ENCODE data around the gene SIM2. TPM values are rescaled to one million over a fixed set of nuclear protein-coding genes. Genes with fewer than 3 reads are reported as not detected.

SIM2 gene
- total RNA-seq, 1 donor from 2014 or later = not detected

GRCh38 chr21:36725793-36726386 is 27.0 kb downstream of the SIM2 start:
- intact Hi-C loops (cut with DNase I) = no loop called here
- no peak for ATAC-seq
- DNase-seq (ENCODE audit: missing footprints) = no peak

DNA sequence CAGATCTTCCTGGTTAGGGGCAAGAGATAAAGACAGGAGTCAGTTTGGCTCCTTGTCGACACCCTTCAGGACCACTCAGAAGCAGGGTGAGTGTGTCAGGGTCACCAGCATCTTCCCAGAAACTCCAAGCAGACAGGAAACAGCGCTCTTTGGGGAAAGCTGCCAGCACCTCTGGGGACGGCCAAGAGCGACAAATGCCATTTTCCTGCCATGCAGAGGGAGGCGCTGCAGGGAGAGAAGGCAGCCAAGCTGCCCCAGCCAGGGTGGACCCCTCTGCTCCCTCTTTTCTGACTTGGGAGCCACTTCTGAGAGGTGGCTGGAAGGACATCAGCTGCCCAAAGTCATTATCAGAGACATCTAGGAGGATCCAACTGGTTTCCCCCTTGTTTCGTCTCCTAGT is 29.0 kb downstream of the SIM2 start:
- DNase-seq (ENCODE audit: missing footprints) (no peak), ATAC-seq (no peak)
- intact Hi-C loops (cut with DNase I) = no loop called here

DNA sequence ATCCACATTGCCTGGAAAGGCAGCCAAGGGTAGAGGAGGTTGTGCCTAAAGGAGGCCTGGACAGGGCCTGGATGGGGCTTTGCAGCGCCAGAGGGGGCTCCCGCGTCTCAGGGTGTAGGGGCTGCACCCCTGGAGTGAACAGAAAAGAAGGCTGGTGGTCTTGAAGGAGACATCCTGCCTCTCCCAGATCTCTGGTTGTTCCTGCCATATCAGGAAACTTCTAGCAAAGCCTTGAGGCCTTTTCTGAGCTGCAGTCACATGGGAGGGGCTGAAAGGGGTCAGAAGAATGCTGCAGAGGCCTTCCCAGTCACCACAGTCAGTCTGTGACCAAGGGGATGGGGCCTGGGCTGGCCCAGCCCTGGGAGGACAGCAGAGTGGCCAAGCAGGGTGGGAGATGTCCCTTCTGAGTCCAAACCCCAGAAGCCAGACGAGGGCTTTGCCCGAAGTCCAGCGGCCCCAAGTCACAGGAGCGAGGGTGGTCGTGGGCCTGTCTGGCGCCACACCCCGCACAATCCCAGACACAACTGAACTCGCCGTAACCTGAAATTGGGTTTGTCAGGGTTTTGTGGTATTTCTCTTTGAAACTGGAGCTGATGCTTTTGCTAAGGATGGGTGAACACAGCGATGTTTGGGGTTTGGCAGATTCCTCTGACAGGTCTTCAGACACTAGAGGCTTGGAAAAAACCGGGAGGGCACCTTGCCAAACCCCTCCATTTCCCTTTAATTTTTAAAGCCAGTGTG is 29.6 kb downstream of the SIM2 start:
- intact Hi-C loops (cut with DNase I) = no loop called here
- ATAC-seq (no peak), DNase-seq (ENCODE audit: missing footprints) (no peak)

DNA sequence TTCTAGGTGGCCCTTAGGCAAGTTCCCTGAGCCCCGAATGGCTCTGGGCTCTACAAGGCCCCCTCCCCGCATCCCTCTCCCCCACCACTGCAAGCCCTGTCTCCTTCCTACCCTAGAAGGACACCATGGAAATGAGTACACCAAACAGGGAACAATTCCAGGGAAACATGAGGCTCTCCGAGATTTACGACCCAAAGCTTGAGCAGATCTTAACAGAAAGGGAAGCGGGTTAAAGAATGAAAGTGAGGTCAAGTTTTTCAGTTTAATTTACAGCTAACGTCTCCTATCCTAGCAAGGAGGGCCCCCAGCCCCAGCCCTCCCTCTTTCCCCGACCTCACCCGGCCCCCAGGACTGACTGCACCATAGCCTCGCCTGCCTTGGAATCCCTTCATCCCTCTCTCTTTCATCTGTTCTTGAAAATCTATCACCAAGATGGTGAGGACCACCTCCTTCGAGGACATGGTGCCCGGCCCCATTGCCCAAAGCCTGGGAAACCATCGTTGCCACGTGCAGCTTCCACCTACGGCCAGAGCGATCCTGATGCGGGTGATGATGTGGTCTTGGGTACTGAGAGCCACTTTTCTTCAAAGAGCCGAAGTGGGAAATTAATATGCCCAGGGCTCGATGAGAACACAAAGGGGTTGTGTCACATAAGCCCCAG is 30.5 kb downstream of the SIM2 start:
- DNase-seq (ENCODE audit: missing footprints) (no peak), ATAC-seq (no peak)
- intact Hi-C loops (cut with DNase I) = no loop called here

DNA sequence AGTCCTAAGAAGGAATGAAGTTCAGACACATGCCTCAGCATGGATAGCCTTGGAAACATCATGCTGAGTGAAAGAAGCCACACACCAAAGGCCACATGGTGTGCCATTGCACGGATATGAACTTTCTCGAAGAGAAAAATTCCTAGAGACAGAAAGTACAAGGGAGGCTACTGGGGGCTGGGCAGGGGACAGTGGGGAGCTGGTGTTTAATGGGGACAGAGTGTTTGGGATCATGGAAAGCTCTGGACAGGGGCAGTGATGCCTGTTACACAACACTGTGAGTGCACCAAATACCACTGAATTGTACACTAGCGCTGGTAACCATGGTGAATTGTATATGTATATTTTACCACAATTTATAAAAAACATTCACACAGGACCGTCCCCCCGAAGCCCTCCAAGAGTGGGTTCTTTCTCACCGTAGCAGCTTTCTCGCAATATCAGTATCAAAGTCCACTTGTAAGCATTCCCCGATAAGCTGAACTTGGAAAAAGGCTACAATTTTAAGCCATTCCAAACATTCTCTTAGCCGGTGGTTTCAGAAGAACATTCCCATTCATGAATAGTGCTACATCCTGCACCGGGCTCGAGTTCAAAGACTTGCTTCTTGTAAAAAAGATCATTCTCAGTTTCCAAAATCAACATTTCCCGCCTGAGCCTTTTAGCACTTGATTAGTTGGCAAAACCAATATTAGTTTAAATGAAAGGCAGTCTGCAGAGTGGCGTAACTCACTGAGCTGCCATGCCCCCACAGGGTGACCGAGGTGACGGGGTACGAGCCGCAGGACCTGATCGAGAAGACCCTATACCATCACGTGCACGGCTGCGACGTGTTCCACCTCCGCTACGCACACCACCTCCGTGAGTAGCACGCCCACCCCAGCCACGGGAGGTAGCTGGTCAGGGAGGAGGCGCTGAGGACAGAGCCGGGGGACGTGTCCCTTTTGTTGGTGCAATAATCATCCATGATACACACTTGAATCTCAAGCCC is 31.7 kb downstream of the SIM2 start:
- intact Hi-C loops (cut with DNase I) = no loop called here
- no peak for ATAC-seq
- DNase-seq (ENCODE audit: missing footprints) = no peak

- intact Hi-C loops (cut with DNase I) = no loop called here
- DNase-seq (ENCODE audit: missing footprints) (no peak), ATAC-seq (no peak)
Observed at GRCh38 chr21:36732217-36732616, 33.3 kb downstream of the SIM2 start.

DNA sequence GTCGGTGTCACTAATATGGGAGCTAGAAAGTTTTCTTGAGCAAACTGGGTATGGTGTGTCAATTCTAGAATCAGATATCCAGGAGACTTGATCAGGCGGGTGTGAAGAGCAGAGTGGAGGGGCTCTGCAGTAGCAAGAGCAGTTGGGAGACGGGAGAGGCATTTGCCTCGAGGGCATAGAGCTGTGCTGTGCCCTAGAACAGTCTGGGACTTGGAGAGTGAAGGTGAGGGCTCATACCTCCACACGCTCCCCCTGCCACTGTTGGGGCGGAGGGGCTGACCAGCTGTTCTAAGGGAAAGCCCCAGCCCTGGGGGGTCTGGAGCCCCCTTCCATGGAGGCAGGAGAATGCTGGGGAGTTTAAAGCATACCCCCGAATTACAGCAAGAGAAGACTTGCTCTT is 33.8 kb downstream of the SIM2 start:
- intact Hi-C loops (cut with DNase I) = no loop called here
- DNase-seq (ENCODE audit: missing footprints) = no peak

DNA sequence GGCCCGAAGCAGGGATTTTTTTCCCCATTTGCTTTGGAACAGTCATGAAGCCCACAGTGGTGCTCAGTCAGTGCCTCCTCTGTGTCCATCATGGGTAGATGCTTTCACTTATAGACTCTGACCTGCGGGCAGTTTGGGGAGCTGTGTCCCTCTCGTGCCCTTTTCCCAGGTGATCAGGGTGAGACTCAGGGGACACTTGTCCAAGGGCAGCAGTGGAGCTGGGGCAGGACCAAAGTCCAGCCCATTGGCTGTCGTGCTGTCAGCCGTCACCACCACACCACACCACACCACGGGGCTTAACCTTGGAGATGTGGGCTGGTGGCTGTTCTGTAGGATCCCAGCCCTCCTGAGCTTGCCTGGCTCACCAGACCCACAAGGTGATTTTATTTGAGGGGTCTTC is 34.9 kb downstream of the SIM2 start:
- intact Hi-C loops (cut with DNase I) = no loop called here

More for the DNA sequence above, 33.8 kb downstream of the SIM2 start:
- ATAC-seq = no peak

DNA sequence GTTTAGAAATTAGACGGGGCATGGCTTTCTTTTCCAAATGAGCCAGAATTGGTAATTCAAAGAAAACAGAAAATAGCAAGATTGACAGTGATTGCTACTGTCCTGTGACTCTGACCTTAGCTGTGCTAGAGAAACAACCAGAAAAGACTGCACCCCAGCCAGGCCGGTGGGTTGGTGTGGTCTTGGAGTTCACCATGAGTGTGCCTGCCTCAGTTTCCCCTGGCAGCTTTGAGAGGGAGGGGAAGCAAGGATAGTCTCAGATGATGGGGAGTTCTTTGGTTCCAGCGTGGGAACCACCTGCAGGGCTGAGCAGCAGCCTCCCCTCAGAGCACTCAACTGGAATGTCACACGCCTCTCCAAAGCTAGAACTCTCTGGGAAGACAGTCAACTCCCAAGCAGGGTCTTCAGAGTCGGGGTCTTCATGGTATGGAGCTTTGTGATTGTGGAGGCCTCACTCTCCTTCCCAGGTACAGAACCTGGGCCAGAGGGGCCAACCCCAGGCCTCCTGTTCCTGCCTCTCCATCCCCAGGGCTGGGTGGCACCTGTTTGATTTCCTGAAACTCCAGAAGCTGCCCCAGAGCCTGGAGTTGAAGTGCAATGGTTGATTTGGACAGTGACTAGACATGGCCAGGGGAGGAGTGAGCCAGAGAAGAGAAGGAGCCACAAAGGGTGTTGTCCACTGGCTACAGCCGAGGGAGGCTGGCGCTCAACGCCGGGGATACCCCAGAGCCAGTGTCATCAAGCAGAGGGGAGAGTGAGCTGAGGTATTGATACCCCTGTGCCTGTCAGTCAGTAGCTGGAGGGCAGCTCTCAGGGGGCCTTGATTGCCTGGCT is 35.7 kb downstream of the SIM2 start:
- DNase-seq (ENCODE audit: missing footprints) = no peak
- intact Hi-C loops (cut with DNase I) = no loop called here
- no peak for ATAC-seq

More for the DNA sequence above, 34.9 kb downstream of the SIM2 start:
- no peak for ATAC-seq
- DNase-seq (ENCODE audit: missing footprints) = no peak

DNA sequence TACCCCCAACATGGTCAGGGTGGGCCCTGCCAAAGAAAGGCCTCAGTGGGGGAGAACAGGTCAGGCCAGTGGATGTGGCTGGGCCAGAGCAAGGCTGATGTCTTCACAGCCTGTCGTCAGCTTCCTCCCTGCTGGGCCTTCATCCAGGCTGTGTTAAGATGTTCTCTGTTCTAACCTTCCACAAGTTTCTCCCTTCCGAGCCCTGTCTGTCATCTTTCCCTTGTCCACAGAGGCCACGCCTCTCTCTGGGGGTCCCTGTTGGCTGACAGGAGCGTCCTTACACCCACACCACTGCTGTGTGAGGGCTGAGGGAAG is 36.2 kb downstream of the SIM2 start:
- no peak for DNase-seq (ENCODE audit: missing footprints)
- no peak for ATAC-seq
- intact Hi-C loops (cut with DNase I) = no loop called here

DNA sequence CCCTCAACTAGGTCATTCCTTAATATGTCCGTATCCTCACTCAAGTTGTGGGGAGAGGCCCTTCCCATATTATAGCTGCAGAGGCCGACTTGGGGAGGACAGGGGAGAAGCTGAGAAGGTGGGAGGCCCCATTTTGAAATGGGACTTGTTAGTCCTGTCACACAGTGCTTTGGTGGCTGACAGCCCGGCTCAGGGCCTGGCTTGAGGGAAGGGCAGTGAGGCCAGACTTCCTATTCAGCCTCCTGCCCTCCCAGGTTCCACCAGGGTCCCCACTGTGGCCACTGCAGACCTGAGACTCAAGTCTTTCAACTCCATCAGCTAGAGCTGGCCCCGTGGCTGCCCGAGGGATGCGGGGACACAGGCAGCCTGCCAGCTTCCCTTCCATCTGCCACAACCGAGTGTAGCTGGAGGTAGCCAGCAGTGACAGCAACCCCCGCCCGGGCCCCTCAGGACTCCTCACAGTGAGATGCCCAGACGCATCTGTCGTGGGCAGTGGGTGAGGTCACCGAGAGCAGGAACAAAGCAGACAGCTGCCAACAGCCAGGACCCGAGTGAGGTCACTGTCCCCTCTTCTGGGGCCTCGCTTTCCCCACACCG is 36.9 kb downstream of the SIM2 start:
- intact Hi-C loops (cut with DNase I) = no loop called here
- DNase-seq (ENCODE audit: missing footprints) (no peak), ATAC-seq (no peak)

DNA sequence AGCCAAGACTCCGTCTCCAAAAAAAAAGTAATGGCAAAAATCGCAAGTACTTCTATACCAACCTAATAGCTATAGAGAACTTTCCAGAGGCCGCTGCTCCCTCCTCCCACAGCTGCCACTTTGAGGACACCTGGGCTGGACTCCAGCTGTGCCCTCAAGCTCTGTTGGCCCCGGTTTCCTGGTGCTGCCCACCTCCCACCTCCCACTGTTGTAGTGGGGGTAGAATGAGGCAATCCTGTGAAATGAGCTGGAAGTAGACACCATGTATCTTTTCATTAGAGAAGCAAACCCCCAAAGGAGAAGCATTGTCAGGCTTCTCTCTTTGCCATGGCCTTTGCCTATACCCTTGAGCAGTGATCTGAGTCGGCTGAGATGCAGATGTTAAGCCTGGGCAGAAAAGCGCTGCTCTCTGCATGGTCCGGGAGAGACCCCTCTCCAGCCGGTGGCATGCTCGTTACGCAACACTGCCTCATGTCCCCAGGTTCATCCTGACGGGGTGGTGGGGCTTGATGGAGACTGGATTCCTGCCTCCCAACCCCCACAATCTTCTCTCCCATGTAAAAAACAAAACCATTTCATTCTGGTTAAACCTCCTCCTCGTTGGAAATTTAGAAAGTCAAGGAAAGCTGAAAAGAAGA is 39.7 kb downstream of the SIM2 start:
- DNase-seq (ENCODE audit: missing footprints) = no peak
- no peak for ATAC-seq
- intact Hi-C loops (cut with DNase I) = no loop called here

DNA sequence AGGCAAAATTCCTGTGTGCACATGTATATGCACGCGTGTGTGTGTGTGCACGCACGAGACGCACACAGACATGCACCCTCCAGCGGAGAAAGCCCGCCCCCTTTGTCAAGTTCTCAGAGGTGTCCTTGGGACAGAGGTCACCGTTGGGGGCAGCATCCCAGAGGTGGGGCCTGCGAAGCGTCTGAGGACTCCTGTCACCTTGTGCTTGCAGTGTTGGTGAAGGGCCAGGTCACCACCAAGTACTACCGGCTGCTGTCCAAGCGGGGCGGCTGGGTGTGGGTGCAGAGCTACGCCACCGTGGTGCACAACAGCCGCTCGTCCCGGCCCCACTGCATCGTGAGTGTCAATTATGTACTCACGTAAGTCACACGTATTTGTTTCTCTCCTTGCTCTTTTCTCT is 42.6 kb downstream of the SIM2 start:
- no peak for DNase-seq (ENCODE audit: missing footprints)

GRCh38 chr21:36743008-36743407 is 44.1 kb downstream of the SIM2 start:
- ATAC-seq (no peak), DNase-seq (ENCODE audit: missing footprints) (no peak)
- intact Hi-C loops (cut with DNase I) = no loop called here

More for the DNA sequence above, 42.6 kb downstream of the SIM2 start:
- peak; percentile 65 for ATAC-seq
- intact Hi-C loops (cut with DNase I) = no loop called here

- intact Hi-C loops (cut with DNase I) = no loop called here
- DNase-seq (ENCODE audit: missing footprints) = no peak
- ATAC-seq = no peak
Observed at GRCh38 chr21:36743446-36743845, 44.5 kb downstream of the SIM2 start.

GRCh38 chr21:36744190-36744559 is 45.3 kb downstream of the SIM2 start:
- ATAC-seq (no peak), DNase-seq (ENCODE audit: missing footprints) (no peak)
- intact Hi-C loops (cut with DNase I) = no loop called here

DNA sequence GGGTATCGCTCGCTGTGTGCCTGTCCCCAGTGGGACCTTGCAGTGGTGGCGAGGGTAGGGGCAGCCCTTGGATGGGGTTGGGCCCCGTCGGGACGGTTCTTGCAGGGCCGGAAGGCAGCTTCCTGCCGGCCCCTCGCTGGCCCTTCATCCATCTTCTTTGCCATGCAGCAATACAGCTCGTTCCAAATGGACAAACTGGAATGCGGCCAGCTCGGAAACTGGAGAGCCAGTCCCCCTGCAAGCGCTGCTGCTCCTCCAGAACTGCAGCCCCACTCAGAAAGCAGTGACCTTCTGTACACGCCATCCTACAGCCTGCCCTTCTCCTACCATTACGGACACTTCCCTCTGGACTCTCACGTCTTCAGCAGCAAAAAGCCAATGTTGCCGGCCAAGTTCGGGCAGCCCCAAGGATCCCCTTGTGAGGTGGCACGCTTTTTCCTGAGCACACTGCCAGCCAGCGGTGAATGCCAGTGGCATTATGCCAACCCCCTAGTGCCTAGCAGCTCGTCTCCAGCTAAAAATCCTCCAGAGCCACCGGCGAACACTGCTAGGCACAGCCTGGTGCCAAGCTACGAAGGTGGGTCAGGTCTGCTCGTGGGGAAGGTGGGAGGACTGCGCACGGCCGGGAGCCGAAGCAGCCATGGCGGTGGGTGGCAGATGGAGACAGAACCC is 45.8 kb downstream of the SIM2 start:
- DNase-seq (ENCODE audit: missing footprints) = no peak
- ATAC-seq = peak; percentile 28
- intact Hi-C loops (cut with DNase I) = loop anchor here (5.0 kb wide), 3 partner anchors 58 to 173 kb away; no protein-coding TSS in a partner anchor
